ENCODE measurements around the gene NSFL1C. TPM values are rescaled to one million over a fixed set of nuclear protein-coding genes. Genes with fewer than 3 reads are reported as not detected.

NSFL1C gene
- total RNA-seq, 1 experiment from 2014 or later = 151 TPM

DNA sequence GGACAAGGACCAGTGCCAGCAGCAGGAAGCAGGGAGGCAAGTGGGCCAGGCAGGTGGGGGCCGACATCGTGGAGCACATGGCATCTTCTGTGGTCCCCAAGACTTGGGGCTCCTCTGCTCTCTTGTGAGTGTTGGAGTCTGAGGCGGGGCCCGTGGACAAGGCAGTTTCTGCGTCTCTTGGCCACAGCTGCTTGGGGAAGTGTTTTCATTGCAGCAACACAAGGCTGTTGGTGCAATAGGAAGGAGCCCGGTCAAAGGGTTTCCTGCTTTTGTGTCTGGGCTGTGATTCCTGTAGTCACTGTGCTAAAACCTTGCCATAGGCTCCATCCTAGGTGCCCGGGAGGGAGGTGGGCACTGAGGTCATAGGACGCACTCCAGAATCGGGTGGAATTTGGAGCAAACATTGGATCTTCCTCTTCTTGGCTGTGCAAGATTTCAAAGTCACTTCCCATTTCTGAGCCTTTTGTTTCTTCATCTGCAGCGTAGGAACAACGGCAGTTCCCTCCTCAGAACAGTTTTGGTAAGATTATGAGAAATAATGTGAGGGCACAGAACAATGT, 24.7 kb upstream of the NSFL1C start, which contains the start of gene SIRPB2:
TSS of gene SIRPB2 (minus strand) at position 140 of the 560 bp plus-strand sequence. CDS start at position 79, 61 bp downstream.
- CTCF ChIA-PET = interaction anchor here (1.0 kb wide), 1 partner anchor 13 kb away, joined by 3 read pairs; no protein-coding TSS in a partner anchor
- TF ChIP-seq, protein P1, sequence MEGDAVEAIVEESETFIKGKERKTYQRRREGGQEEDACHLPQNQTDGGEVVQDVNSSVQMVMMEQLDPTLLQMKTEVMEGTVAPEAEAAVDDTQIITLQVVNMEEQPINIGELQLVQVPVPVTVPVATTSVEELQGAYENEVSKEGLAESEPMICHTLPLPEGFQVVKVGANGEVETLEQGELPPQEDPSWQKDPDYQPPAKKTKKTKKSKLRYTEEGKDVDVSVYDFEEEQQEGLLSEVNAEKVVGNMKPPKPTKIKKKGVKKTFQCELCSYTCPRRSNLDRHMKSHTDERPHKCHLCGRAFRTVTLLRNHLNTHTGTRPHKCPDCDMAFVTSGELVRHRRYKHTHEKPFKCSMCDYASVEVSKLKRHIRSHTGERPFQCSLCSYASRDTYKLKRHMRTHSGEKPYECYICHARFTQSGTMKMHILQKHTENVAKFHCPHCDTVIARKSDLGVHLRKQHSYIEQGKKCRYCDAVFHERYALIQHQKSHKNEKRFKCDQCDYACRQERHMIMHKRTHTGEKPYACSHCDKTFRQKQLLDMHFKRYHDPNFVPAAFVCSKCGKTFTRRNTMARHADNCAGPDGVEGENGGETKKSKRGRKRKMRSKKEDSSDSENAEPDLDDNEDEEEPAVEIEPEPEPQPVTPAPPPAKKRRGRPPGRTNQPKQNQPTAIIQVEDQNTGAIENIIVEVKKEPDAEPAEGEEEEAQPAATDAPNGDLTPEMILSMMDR (IDR thresholded peaks at IDR 0.05) = no peak
- no peak for TF ChIP-seq SIN3A (IDR thresholded peaks at IDR 0.05; ENCODE audit: borderline replicate concordance, insufficient read depth, low read depth, low read length)
- TF ChIP-seq REST (IDR thresholded peaks at IDR 0.05; ENCODE audit: insufficient read depth in 1 of 2, low read depth in 2 of 2, low read length in 1 of 2) = no peak
- no peak for TF ChIP-seq TCF7L2 (IDR thresholded peaks at IDR 0.05; ENCODE audit: low read depth, low read length)
- TF ChIP-seq POLR2AphosphoS5 (IDR thresholded peaks at IDR 0.05; ENCODE audit: low read depth, low read length) = no peak
- ATAC-seq (no peak), DNase-seq (ENCODE audit: low read depth, low spot score) (no peak)
- BruUV-seq (replicated peaks) = no TSS peak
- POLR2A ChIA-PET = no interaction called here
- no peak within 1 kb of the TSS for H3K4me3 ChIP-seq (ENCODE audit: low read depth in 2 of 2, low read length in 2 of 2)
- intact Hi-C loops (cut with micrococcal nuclease; ENCODE audit: unreplicated experiment) = no loop called here
- H3K9me3 ChIP-seq (ENCODE audit: control insufficient read depth, insufficient read depth, low read depth, low read length) = no peaks in the 10 kb centered on the region
- H3K36me3 ChIP-seq (ENCODE audit: control insufficient read depth, insufficient read depth, low read length) = no peaks in the 10 kb centered on the region
- in situ Hi-C loops (cut with HindIII; ENCODE audit: low pct_unique_long_range_greater_than_20kb, low sequenced_read_pairs) = no loop called here
- peaks cover 37% of the 10 kb centered on the region for H3K27me3 ChIP-seq (ENCODE audit: control insufficient read depth, insufficient read depth, low read length)
- no peak within 1 kb of the TSS for H3K27ac ChIP-seq (ENCODE audit: low read length)
- no peaks in the 10 kb centered on the region for H3K4me1 ChIP-seq (ENCODE audit: control insufficient read depth, insufficient read depth, low read length)

GRCh38 chr20:1490643-1491195, 24.1 kb upstream of the NSFL1C start:
- ATAC-seq = 0 out of 2 replicates have a peak, but pooled peaks have one; percentile 26
- Histone ChIP-seq H3K27me3 (ENCODE audit: control insufficient read depth, insufficient read depth, low read length) (peaks cover 37% of the 10 kb centered on the region), H3K27ac (ENCODE audit: low read length) (no peak overlapping the region), H3K4me3 (ENCODE audit: low read depth in 2 of 2, low read length in 2 of 2) (no peak overlapping the region), H3K9me3 (ENCODE audit: control insufficient read depth, insufficient read depth, low read depth, low read length) (no peaks in the 10 kb centered on the region), H3K4me1 (ENCODE audit: control insufficient read depth, insufficient read depth, low read length) (no peaks in the 10 kb centered on the region), H3K36me3 (ENCODE audit: control insufficient read depth, insufficient read depth, low read length) (no peaks in the 10 kb centered on the region)
- ChIA-PET CTCF (interaction anchor here (1.0 kb wide), 1 partner anchor 13 kb away, joined by 3 read pairs; no protein-coding TSS in a partner anchor), POLR2A (no interaction called here)
- in situ Hi-C loops (cut with HindIII; ENCODE audit: low pct_unique_long_range_greater_than_20kb, low sequenced_read_pairs) (no loop called here), intact Hi-C loops (cut with micrococcal nuclease; ENCODE audit: unreplicated experiment) (no loop called here)
- DNase-seq (ENCODE audit: low read depth, low spot score) = no peak
- TF ChIP-seq TCF7L2 (IDR thresholded peaks at IDR 0.05; ENCODE audit: low read depth, low read length) (no peak), REST (IDR thresholded peaks at IDR 0.05; ENCODE audit: insufficient read depth in 1 of 2, low read depth in 2 of 2, low read length in 1 of 2) (no peak), SIN3A (IDR thresholded peaks at IDR 0.05; ENCODE audit: borderline replicate concordance, insufficient read depth, low read depth, low read length) (no peak), POLR2AphosphoS5 (IDR thresholded peaks at IDR 0.05; ENCODE audit: low read depth, low read length) (no peak)
- TF ChIP-seq, protein P1 (IDR thresholded peaks at IDR 0.05) = no peak
- no TSS peak for BruUV-seq (replicated peaks)

Measured in Panc1 (cell line).